Karpas-422 (cell line): ENCODE results near the gene ROR2. TPM values are rescaled to one million over a fixed set of nuclear protein-coding genes. Genes with fewer than 3 reads are reported as not detected.

Experiments used
- DNase-seq: peaks from one replicate; pipeline ENCODE4 v3.0.0-alpha.2; 2015
- H2AFZ ChIP-seq: fragments of 200-600 bp; sonication (generic); 2 replicates; pipeline ENCODE4 v1.6.1; 2014; ENCODE audit warnings: antibody characterized with exemption, low read length, mixed read lengths
- H3K27ac ChIP-seq: fragments of 200-600 bp; sonication (generic); 2 replicates; pipeline ENCODE4 v1.5.1; 2014; ENCODE audit warnings: mild to moderate bottlenecking, low read length, moderate library complexity
- H3K27me3 ChIP-seq: fragments of 200-600 bp; sonication (generic); 2 replicates; pipeline ENCODE4 v1.6.1; 2014; ENCODE audit warnings: low read length, mixed read lengths
- H3K36me3 ChIP-seq: fragments of 200-600 bp; sonication (generic); 2 replicates; pipeline ENCODE4 v1.6.1; 2014; ENCODE audit warnings: low read length, mixed read lengths; ENCODE audit not compliant: insufficient read depth
- H3K4me1 ChIP-seq: fragments of 200-600 bp; sonication (generic); 2 replicates; pipeline ENCODE4 v1.6.1; 2014; ENCODE audit warnings: mild to moderate bottlenecking, low read length, mixed read lengths
- H3K4me2 ChIP-seq: fragments of 200-600 bp; sonication (generic); 2 replicates; pipeline ENCODE4 v1.6.1; 2014; ENCODE audit warnings: low read length, low read depth, mild to moderate bottlenecking; ENCODE audit not compliant: poor library complexity, severe bottlenecking
- H3K4me3 ChIP-seq: fragments of 200-600 bp; sonication (generic); 2 replicates; pipeline ENCODE4 v1.5.1; 2014; ENCODE audit warnings: mild to moderate bottlenecking, antibody characterized with exemption, low read length, mixed read lengths
- H3K79me2 ChIP-seq: fragments of 200-600 bp; sonication (generic); 2 replicates; pipeline ENCODE4 v1.6.1; 2014; ENCODE audit warnings: mild to moderate bottlenecking, low read length, mixed read lengths
- H3K9ac ChIP-seq: fragments of 200-600 bp; sonication (generic); 2 replicates; pipeline ENCODE4 v1.6.0; 2014; ENCODE audit warnings: low read length
- H3K9me2 ChIP-seq: fragments of 200-600 bp; sonication (generic), shearing (Covaris generic); replicated peaks from 2 replicates; pipeline ENCODE4 v1.6.0; 2014; ENCODE audit warnings: mild to moderate bottlenecking, low read length, moderate library complexity; ENCODE audit not compliant: insufficient read depth
- H3K9me3 ChIP-seq: fragments of 300-700, 200-600 bp; sonication (generic); 2 replicates; pipeline ENCODE4 v1.6.1; 2014; ENCODE audit warnings: low read length, mixed read lengths
- H4K20me1 ChIP-seq: fragments of 200-600 bp; sonication (generic); 2 replicates; pipeline ENCODE4 v1.6.1; 2014; ENCODE audit warnings: mild to moderate bottlenecking, antibody characterized with exemption, low read length, low read depth; ENCODE audit not compliant: insufficient read depth
- total RNA-seq: library from RNA; depleted of rRNA; stranded (reverse); fragments of >200 nt; shearing (Covaris generic); gene quantifications from 2 replicates; pipeline ENCODE4 v1.2.3, GENCODE V29; 2014; ENCODE audit warnings: low replicate concordance

Gene ROR2
- total RNA-seq, 1 experiment from 2014 or later = not detected

DNA sequence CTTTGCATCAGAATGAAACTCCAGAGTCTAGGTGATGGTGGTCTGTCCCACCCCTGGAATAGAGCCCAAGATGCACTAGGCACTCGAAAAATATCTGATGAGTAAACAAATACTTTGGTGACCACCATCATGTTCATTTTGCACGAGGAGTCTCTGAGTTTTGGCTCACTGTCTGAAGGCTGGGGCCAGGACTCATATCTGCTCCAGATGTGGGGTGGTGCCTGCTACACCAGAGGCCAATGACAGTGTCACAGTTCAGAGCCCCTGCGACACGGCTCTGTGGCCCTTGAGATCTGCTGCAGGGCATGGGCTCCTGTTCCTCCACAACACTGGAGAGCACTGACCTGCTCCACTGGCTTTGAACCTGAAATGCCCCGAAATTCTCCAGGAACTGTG lies 164.6 kb downstream of the ROR2 start:
- no peak overlapping the region for H2AFZ ChIP-seq
- no peaks in the 10 kb centered on the region for H3K36me3 ChIP-seq
- no peaks in the 10 kb centered on the region for H3K27me3 ChIP-seq
- no peak for DNase-seq
- H3K79me2 ChIP-seq = no peaks in the 10 kb centered on the region
- H3K9ac ChIP-seq = no peak overlapping the region
- no peak overlapping the region for H3K4me3 ChIP-seq
- no peaks in the 10 kb centered on the region for H3K9me3 ChIP-seq
- no peak overlapping the region for H3K4me2 ChIP-seq
- H4K20me1 ChIP-seq = no peaks in the 10 kb centered on the region
- no peaks in the 10 kb centered on the region for H3K4me1 ChIP-seq
- no peaks in the 10 kb centered on the region for H3K9me2 ChIP-seq
- no peak overlapping the region for H3K27ac ChIP-seq

DNA sequence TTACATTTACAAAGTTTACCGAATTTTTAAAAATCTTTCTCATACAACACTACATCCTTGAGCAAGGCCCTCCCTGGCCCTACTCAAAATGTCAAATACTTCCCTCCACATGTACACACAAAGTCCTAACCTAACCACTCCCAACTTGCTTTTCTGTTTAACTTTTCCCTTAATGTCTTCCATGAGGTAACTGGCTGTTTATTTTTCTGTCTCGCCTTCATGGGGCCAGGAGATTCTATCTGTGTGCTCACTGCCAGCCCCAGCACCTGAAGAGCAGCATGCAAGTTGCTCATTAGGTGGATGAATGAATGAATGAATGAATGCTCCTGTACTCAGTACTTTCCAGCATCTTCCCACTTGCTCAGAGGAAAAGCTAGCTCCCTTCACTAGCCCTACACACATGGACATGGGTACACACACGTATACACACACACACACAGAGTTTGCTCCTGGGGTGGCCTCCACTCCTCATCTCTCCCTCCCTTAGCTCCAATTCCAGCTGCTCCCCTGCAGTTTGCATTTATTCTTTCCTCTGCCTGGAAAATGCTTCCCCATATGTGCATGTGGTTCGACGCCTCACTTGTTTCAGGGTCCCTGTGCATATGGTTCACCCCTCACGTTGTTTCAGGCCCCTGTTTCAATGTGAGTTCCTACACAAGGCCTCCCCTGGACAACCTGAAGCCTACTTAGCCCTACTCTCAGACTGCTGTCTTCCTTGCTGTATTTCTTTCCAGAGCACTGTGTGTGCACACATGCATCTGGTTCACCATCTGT lies 165.2 kb downstream of the ROR2 start:
- no peaks in the 10 kb centered on the region for H3K27me3 ChIP-seq
- no peaks in the 10 kb centered on the region for H3K9me2 ChIP-seq

DNA sequence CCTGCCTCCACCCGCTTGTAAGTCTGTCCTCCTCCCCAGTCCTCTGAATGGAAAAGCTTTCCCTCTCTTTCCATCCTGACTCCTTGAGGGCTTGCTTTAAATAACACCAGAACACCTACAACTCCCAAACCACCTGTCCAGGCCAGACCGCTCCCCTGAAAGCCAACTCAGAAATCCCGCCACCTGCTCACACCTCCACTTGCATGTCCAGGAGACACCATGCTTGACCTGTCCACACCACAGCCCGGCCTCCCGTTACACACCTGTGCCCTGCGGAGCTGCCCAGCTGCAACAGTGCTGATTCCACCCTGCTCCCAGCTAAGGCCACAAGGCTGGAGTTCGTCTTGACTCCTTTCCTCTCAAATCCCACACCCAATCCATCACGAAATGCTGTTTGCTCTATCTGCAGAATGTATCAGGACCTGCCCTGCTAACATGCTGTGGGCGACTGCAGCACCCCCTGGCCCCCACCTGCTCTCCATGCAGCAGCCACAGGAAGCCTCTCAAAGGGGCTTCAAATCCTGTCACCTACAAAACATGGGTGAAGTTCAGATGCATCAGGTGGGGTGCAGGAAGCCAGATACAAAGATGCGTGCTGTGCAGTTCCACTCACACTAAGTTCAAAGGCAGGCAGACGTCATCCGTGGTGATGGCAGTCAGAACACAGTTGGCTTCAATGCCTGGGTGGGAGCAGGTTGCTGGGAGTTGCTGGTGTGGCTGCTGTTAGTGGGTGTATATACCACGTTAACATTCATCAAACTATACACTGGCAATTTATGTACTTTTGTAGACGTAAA lies 166.0 kb downstream of the ROR2 start:
- Histone ChIP-seq H3K9me3 (no peaks in the 10 kb centered on the region), H3K36me3 (no peaks in the 10 kb centered on the region), H3K9me2 (no peaks in the 10 kb centered on the region), H3K9ac (no peak overlapping the region), H3K4me3 (no peak overlapping the region), H2AFZ (no peak overlapping the region), H3K79me2 (no peaks in the 10 kb centered on the region), H3K4me2 (no peak overlapping the region), H3K27ac (no peak overlapping the region), H4K20me1 (no peaks in the 10 kb centered on the region), H3K4me1 (no peaks in the 10 kb centered on the region), H3K27me3 (no peaks in the 10 kb centered on the region)
- no peak for DNase-seq

More for the DNA sequence above, 165.2 kb downstream of the ROR2 start:
- no peak overlapping the region for H3K4me3 ChIP-seq
- no peak overlapping the region for H3K4me2 ChIP-seq
- no peak overlapping the region for H2AFZ ChIP-seq
- DNase-seq = no peak
- H3K9me3 ChIP-seq = no peaks in the 10 kb centered on the region
- no peak overlapping the region for H3K27ac ChIP-seq
- no peaks in the 10 kb centered on the region for H4K20me1 ChIP-seq
- no peaks in the 10 kb centered on the region for H3K4me1 ChIP-seq
- H3K36me3 ChIP-seq = no peaks in the 10 kb centered on the region
- no peaks in the 10 kb centered on the region for H3K79me2 ChIP-seq
- no peak overlapping the region for H3K9ac ChIP-seq

DNA sequence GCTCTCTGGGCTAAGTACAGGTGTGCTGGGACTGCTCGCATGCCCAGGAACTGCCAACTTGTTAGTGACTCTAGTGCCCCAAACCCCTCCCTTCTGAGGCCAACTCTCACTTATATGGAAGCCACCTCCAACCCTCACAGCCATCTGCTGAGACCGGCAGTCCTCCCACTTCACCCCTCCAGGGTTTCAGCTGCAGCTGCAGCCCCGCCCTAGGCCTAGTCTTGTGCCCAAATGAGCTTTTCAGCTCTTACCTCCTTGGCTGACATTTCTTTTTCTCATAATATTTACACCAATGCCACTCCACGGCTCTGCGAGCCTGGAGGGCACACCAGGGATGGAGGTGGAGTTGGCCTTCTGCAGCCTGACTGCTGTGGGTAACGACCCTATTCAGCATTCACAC lies 166.6 kb downstream of the ROR2 start:
- no peak for DNase-seq
- Histone ChIP-seq H3K9me3 (no peaks in the 10 kb centered on the region), H3K4me1 (no peaks in the 10 kb centered on the region)

DNA sequence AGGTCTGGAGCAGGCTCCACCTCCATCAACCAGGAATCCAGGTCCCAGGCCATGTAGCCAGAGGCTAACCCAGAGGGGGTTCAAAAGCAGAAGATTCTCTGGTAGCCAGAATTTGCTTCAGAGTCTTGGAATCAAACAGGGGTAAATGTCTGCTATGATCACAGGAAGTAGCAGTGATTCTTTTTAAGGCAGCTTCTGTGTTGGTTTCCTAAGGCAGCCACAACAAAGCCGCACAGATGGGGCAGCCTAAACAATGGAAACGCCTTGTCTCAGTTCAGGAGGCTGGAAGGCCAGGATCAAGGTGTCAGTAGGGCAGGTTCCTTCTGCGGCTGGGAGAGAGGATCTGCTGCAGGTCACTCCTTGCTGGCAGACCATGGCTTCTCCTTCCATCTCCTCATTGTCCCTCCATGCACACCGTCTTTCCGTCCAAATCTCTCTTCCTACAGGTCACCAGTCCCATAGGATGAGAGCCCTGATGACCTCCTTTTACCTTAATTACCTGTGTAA lies 167.3 kb downstream of the ROR2 start:
- H3K9me3 ChIP-seq = no peaks in the 10 kb centered on the region
- no peaks in the 10 kb centered on the region for H4K20me1 ChIP-seq
- H3K4me1 ChIP-seq = no peaks in the 10 kb centered on the region
- H2AFZ ChIP-seq = no peak overlapping the region
- no peak for DNase-seq
- H3K36me3 ChIP-seq = no peaks in the 10 kb centered on the region
- H3K4me3 ChIP-seq = no peak overlapping the region
- no peaks in the 10 kb centered on the region for H3K27me3 ChIP-seq
- H3K27ac ChIP-seq = no peak overlapping the region
- no peaks in the 10 kb centered on the region for H3K79me2 ChIP-seq
- no peak overlapping the region for H3K9ac ChIP-seq
- no peaks in the 10 kb centered on the region for H3K9me2 ChIP-seq
- no peak overlapping the region for H3K4me2 ChIP-seq

More for the DNA sequence above, 166.6 kb downstream of the ROR2 start:
- Histone ChIP-seq H3K79me2 (no peaks in the 10 kb centered on the region), H3K27ac (no peak overlapping the region), H3K27me3 (no peaks in the 10 kb centered on the region), H3K9me2 (no peaks in the 10 kb centered on the region), H3K36me3 (no peaks in the 10 kb centered on the region), H3K4me2 (no peak overlapping the region), H3K4me3 (no peak overlapping the region), H2AFZ (no peak overlapping the region), H4K20me1 (no peaks in the 10 kb centered on the region), H3K9ac (no peak overlapping the region)

DNA sequence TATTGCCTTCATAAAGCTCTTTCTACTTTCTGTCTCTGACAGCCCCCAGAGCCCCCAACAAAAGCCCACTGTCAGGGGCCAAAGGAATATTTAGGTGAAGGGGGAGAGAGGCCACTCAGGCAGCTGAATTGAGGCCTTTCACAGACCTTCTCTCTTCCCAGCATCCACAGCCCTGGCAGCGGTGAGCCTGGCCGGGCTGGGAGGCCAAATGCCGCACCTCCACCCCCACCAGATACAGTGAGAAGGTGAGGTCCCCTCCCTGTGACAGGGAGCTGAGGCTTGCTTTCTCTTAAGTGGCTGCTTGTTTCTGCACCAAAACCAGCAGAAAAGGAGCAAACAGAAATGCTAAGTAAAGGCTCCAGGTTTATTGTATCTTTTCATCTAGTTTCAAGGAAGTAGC lies 168.1 kb downstream of the ROR2 start:
- no peak overlapping the region for H3K27ac ChIP-seq
- no peaks in the 10 kb centered on the region for H4K20me1 ChIP-seq
- no peaks in the 10 kb centered on the region for H3K9me2 ChIP-seq
- H3K79me2 ChIP-seq = no peaks in the 10 kb centered on the region
- no peaks in the 10 kb centered on the region for H3K9me3 ChIP-seq
- no peaks in the 10 kb centered on the region for H3K36me3 ChIP-seq
- no peak overlapping the region for H3K4me2 ChIP-seq
- H2AFZ ChIP-seq = no peak overlapping the region
- H3K27me3 ChIP-seq = no peaks in the 10 kb centered on the region
- no peaks in the 10 kb centered on the region for H3K4me1 ChIP-seq
- no peak overlapping the region for H3K9ac ChIP-seq
- no peak for DNase-seq
- H3K4me3 ChIP-seq = no peak overlapping the region

DNA sequence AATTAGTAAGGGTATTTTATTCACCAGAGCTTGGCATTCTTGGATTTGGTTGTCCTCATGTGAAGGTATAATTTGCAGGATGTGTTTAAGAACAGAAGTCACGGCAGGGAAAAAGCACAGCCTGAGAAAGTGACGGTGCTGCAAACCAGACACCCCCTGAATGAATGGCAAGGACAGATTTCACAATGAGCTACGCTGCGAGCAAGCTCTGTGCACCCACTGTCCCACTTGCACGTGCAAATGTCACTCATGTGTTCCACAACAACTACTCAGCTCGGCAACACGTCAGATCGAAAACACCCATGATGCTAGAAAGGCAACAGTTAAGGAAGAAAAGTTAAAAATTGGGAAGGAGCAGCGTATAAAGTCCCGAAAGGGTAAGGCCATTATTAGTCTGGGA lies 168.9 kb downstream of the ROR2 start:
- H2AFZ ChIP-seq = no peak overlapping the region
- no peak for DNase-seq
- H3K79me2 ChIP-seq = no peaks in the 10 kb centered on the region
- no peak overlapping the region for H3K4me2 ChIP-seq
- H3K4me3 ChIP-seq = no peak overlapping the region
- no peak overlapping the region for H3K9ac ChIP-seq
- no peaks in the 10 kb centered on the region for H4K20me1 ChIP-seq
- H3K4me1 ChIP-seq = no peaks in the 10 kb centered on the region
- no peaks in the 10 kb centered on the region for H3K9me2 ChIP-seq
- H3K27me3 ChIP-seq = no peaks in the 10 kb centered on the region
- no peaks in the 10 kb centered on the region for H3K9me3 ChIP-seq
- no peak overlapping the region for H3K27ac ChIP-seq
- no peaks in the 10 kb centered on the region for H3K36me3 ChIP-seq

DNA sequence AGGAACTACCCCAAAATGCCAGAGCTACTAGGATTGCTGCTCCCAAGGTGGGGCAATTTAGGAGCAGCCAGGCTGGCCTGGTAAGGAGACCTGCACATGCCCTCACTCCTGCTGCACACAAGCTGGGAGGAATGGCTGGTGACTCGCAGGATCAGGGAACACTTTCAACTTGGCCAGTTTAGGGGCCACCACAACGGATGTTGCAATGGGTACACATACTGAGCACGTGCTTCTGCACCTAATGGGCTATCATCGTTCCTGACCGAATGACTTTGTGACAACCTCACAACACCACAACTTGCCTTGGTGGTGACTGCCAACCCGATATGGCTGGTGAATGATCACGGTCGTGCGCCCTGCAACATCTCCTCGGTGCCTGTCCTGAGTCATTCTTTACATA lies 172.0 kb downstream of the ROR2 start:
- Histone ChIP-seq H2AFZ (no peak overlapping the region), H3K9me2 (no peaks in the 10 kb centered on the region), H4K20me1 (no peaks in the 10 kb centered on the region), H3K36me3 (no peaks in the 10 kb centered on the region), H3K9ac (no peak overlapping the region), H3K79me2 (no peaks in the 10 kb centered on the region), H3K4me2 (no peak overlapping the region), H3K4me1 (no peaks in the 10 kb centered on the region), H3K4me3 (no peak overlapping the region), H3K9me3 (no peaks in the 10 kb centered on the region), H3K27me3 (no peaks in the 10 kb centered on the region), H3K27ac (no peak overlapping the region)
- DNase-seq = no peak
